GM18870 (cell line): ENCODE data around the gene SLC28A2.
"Not testable (repeated sequence)": the region's sequence is repeated elsewhere in the genome, so short reads cannot be mapped to it uniquely, and the experiment has no call there.

Source experiments
- ATAC-seq: cut with Tn5 transposase; IDR thresholded peaks from one replicate; pipeline ENCODE4 v1.9.1; 2021; ENCODE audit warnings: moderate library complexity; ENCODE audit not compliant: unreplicated experiment

The SLC28A2 gene, protein sequence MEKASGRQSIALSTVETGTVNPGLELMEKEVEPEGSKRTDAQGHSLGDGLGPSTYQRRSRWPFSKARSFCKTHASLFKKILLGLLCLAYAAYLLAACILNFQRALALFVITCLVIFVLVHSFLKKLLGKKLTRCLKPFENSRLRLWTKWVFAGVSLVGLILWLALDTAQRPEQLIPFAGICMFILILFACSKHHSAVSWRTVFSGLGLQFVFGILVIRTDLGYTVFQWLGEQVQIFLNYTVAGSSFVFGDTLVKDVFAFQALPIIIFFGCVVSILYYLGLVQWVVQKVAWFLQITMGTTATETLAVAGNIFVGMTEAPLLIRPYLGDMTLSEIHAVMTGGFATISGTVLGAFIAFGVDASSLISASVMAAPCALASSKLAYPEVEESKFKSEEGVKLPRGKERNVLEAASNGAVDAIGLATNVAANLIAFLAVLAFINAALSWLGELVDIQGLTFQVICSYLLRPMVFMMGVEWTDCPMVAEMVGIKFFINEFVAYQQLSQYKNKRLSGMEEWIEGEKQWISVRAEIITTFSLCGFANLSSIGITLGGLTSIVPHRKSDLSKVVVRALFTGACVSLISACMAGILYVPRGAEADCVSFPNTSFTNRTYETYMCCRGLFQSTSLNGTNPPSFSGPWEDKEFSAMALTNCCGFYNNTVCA

GRCh38 chr15:45251888-45252287 is at the start of gene SLC28A2:
SLC28A2 (plus strand) TSS chr15:45252234; CDS start chr15:45253216, 982 bp downstream.
- no peak for ATAC-seq

DNA sequence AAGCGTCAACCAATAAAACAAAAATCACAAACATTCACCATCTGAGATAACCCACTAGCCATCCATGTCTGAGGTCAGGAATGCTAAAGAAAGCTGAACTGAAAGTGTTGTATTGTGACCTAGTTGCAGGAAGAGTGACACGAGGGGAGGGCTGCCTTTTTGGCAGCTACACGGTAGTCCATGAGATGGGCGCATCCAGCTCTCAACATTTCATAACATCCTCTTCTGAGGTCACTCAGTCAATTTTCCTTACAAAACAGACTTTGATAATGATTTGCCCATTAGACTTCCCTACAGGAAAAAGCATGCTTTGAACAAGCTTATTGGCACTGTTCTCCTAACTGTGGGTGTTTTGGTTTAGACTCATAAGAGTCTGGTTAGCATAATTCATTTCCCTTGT is 48.9 kb upstream of the SLC28A2 start:
- ATAC-seq: no peak

- no peak for ATAC-seq
These were observed 46.8 kb upstream of the SLC28A2 start for GRCh38 chr15:45205192-45205591.

GRCh38 chr15:45212493-45212892 is 39.5 kb upstream of the SLC28A2 start:
- no peak for ATAC-seq

DNA sequence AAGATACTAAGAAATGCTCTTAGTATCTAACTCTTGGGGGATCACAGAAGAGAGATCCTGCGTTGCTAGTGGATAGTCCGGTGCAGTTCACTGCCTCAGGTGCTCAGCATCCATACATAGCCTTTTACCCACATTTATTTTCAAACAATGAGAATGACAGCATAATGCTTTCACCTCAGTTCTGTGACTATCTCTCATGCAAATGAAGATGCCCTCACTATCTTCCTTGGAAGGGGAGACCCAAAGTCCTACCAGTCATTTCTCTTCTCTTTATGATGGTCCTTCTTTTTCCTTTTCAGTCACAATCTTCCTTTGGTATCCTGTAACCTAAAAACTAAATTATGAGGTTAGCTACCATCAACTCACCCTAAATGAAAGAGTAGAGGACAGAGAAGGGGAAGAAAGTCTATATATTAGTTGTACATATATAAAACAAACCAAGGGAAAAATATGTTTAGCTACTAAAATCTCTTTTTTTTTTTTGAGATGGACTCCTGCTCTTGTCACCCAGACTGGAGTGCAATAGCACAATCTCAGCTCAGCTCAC is 30.9 kb upstream of the SLC28A2 start:
- ATAC-seq: no peak

GRCh38 chr15:45221967-45222366 is 30.1 kb upstream of the SLC28A2 start:
- ATAC-seq: no peak

GRCh38 chr15:45224621-45225217 is 27.3 kb upstream of the SLC28A2 start:
- ATAC-seq: no peak

DNA sequence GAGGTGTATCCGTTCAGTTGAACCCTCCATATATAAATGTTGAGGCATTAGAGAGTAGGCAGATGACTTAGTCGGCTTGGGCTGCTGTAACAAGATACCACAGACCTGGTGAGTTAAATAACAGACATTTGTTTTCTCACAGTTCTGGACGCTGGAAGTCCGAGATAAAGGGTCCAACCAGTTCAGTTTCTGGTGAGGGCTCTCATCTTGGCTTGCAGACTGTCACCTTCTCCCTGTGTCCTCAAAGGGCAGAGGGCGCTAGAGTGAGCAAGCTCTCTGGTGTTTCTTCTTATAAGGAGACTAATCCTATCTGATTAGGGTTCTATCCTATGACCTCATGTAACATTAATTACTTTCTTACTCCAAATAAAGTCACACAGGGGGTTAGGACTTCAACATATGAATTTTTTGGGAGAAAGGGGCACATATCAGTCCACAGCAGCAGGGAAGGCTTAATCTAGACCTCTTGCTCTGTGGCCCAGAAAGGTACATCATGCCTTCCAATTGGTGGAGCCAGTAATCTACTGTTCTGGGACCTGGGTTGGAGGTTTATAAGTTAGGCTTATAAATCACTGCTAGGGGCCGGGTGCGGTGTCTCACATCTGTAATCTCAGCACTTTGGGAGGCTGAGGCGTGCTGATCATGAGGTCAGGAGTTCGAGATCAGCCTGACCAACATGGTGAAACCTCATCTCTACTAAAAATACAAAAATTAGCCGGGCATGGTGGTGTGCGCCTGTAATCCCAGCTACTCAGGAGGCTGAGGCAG is 26.3 kb upstream of the SLC28A2 start:
- ATAC-seq: no peak

GRCh38 chr15:45228931-45229330 is 23.1 kb upstream of the SLC28A2 start:
- no peak for ATAC-seq

DNA sequence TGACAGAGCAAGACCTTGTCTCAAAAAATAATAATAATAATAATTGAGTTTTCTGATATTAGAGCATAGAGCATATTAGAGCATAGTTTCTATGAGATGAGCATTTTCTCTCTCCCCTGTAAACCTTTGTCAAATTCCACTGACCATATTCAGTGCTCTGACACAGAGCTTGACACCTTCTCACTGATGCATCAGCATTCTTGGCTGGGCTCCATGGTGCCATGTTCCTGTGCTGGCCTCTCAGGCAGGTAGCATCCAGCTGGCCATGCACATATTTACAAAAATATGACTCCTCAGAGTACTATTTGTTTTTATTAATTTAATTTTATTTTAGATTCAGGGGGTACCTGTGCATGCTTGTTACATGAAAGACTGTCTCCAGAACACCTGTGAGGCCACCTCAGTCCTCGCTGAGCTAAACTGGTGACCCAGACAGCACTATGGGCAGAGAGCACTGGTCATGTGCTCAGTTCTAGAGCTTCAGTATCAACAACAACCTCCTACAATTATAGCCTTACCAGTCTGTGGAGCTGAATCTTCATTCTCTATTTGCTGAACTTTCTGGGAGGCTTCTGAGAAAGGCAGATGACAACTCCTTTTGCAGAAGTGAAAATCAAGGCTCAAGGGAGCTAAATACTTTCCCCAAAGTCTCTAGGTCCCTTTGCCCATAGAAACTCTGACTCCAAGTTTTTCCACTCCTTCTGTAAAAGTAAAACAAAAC is 21.6 kb upstream of the SLC28A2 start:
- ATAC-seq: no peak

DNA sequence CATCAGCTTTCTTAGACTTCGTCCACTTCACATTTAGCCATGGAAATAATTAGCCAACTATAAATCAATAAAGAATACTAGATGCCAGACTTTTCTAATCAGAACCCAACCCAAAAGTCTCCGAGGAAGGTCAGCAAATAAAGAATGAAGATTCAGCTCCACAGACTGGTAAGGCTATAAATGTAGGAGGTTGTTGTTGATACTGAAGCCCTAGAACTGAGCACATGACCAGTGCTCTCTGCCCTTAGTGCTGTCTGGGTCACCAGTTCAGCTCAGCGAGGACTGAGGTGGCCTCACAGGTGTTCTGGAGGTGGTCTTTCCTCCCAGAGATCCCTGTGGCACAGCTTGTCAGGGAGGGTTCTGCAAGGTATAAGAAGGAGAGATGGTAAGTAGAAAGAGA is 20.9 kb upstream of the SLC28A2 start:
- no peak for ATAC-seq

GRCh38 chr15:45231864-45232562 is 20.0 kb upstream of the SLC28A2 start:
- ATAC-seq: no peak

DNA sequence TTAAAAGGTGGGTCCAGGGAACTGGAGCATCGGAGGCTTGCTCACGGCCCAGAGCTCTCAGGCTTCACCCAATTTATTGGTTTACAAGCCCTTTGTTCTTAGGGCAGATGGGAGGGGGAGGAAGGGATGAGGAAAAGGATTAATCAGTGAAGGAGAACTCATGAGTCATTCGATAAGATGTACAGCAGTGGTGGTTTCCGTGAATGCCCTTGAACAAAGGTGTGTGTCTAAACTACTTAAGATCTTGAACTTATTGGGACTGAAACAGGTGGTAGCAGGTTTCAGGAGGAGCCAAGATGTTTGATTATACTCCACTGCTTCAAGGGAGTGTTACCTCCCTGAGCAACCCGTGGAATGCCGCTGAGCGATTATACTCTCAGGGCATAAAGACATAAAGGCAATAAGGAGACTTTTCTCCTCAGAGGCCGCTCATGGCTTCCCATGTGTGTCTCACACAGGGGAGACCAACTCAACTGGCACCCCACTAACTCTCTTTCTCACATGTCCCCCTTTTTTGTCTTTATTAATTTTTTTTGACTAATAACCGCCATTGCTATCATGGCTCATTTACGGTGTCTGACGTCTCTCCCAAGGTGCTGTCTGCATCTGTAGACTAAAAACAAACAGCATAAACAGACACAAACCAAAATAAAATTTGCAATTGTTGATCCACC is 17.3 kb upstream of the SLC28A2 start:
- no peak for ATAC-seq

DNA sequence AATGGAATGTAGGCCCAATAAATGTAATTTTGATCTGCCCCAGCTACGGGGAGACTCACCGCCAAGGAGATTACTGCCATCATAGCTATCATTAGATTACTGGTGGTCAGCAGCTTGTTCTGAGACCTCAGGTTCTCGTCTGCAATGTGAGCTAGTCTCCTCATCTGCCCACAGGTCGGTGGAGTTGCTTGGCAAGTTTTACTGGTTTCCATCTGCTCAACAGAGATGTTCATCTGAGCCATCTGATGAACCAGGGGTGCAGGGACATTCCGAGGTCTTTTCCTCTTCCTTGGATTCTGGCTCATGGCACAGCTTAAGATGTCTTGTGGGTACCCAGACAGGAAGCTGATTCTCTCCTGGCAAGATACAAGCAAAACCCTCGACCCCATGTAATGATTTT is 15.2 kb upstream of the SLC28A2 start:
- not testable (repeated sequence) for ATAC-seq

- ATAC-seq: no peak
These were observed 9.7 kb upstream of the SLC28A2 start for GRCh38 chr15:45242289-45242688.

GRCh38 chr15:45249125-45249780 is 2.8 kb upstream of the SLC28A2 start:
- no peak for ATAC-seq

GRCh38 chr15:45253330-45253729 is 1.3 kb downstream of the SLC28A2 start:
- ATAC-seq: no peak

DNA sequence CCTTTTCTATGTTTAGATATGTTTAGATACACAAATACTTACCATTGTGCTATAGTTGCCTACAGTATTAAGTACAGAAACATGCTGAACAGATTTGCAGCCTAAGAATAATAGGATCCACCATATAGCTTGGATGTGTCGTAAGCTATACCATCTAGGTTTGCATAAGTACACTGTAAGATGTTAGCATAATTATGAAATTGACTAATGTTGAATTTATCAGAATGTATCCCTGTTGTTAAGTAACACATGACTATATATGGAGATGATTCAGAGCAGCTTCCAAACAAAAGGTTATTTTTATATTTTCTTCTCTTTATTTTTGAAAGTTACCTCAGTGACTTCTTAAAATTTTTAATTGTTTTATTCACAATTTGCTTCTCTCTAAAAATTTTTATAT is 2.4 kb downstream of the SLC28A2 start:
- no peak for ATAC-seq

DNA sequence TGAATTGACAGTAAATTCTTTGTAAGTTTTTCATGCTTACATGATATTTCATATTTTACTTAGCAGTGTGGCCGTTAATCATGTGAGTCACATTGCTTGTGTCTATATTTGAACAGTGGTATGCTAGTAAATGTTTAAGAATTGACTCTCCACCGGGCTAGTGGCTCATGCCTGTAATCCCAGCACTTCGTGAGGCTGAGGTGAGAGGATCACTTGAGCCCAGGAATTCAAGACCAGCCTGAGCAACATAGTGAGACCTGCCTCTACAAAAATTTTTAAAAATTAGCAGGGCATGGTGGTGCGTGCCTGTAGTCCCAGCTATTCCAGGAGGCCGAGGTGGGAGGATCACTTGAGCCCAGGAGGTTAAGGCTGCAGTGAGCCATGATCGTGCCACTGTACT is 2.8 kb downstream of the SLC28A2 start:
- not testable (repeated sequence) for ATAC-seq
